IMR-90 (cell line): ENCODE data around the gene DLGAP4.

ENCODE experiments used
- MAFK ChIP-seq: IDR thresholded peaks from 2 replicates; pipeline ENCODE4 v1.6.1; 2012; ENCODE audit warnings: low read depth, low read length, improper control_type of control experiment
- MAZ ChIP-seq: IDR thresholded peaks from 2 replicates; pipeline ENCODE4 v1.6.1; 2012; ENCODE audit warnings: low read depth, mild to moderate bottlenecking, low read length, improper control_type of control experiment, moderate library complexity, borderline replicate concordance
- POLR2A ChIP-seq: IDR thresholded peaks from 2 replicates; pipeline ENCODE4 v1.6.1; 2012; ENCODE audit warnings: mild to moderate bottlenecking, low read depth, low read length
- RAD21 ChIP-seq: IDR thresholded peaks from 2 replicates; pipeline ENCODE4 v1.6.1; 2012; ENCODE audit warnings: low read length, improper control_type of control experiment
- RCOR1 ChIP-seq: IDR thresholded peaks from 2 replicates; pipeline ENCODE4 v1.6.1; 2012; ENCODE audit warnings: mild to moderate bottlenecking, low read length, improper control_type of control experiment; ENCODE audit not compliant: insufficient replicate concordance
- TF ChIP-seq, protein P1 (sequence below): conservative IDR thresholded peaks from 2 replicates; pipeline ENCODE4 v1.5.1; 2012; ENCODE audit warnings: mild to moderate bottlenecking, low read depth, low read length, improper control_type of control experiment

DNA sequence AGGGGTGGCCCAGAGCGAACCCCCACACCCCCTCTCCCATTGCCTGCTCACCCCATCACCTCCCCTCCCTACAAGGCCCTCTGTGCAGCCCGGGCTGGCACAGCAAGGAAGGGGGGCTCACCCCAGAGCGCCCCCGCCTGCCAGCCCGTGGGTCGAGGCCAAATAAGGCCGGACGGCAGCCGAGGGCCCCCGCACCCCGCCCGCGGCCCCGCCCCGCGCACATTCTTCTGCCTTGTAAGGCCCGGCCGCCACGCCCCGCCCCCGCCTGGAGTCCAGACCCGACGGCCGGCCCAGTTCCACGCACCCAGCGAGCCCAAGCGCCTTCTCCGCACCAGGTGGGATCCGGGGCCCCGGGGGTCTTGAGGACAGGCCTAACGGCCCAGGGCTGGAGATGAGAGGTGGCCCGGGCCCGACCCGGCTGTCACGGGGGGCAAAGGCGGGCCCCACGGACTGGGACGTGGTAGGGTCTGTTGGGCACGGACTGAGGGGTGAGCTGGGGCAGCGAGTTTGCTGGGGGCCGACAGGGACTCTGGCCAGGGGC, 235.2 kb downstream of the DLGAP4 start, which contains the start of gene MYL9:
- TF ChIP-seq, protein P1, sequence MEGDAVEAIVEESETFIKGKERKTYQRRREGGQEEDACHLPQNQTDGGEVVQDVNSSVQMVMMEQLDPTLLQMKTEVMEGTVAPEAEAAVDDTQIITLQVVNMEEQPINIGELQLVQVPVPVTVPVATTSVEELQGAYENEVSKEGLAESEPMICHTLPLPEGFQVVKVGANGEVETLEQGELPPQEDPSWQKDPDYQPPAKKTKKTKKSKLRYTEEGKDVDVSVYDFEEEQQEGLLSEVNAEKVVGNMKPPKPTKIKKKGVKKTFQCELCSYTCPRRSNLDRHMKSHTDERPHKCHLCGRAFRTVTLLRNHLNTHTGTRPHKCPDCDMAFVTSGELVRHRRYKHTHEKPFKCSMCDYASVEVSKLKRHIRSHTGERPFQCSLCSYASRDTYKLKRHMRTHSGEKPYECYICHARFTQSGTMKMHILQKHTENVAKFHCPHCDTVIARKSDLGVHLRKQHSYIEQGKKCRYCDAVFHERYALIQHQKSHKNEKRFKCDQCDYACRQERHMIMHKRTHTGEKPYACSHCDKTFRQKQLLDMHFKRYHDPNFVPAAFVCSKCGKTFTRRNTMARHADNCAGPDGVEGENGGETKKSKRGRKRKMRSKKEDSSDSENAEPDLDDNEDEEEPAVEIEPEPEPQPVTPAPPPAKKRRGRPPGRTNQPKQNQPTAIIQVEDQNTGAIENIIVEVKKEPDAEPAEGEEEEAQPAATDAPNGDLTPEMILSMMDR: no peak
- TF ChIP-seq RAD21 (no peak), POLR2A (peak; percentile 54; the same call in 1 of the 2 replicates), MAZ (peak; percentile 66; the same call in 1 of the 2 replicates), RCOR1 (no peak), MAFK (no peak)
